ENCODE results near the gene SNX32.
"Not testable (repeated sequence)": the region's sequence is repeated elsewhere in the genome, so short reads cannot be mapped to it uniquely, and the experiment has no call there.

The SNX32 gene

GRCh38 chr11:65829459-65829858 is 4.3 kb upstream of the SNX32 start:
- ATAC-seq (no peak), DNase-seq (no peak)

GRCh38 chr11:65832231-65832630 is 1.5 kb upstream of the SNX32 start:
- DNase-seq, ATAC-seq: not testable (repeated sequence)

- ATAC-seq (no peak), DNase-seq (no peak)
These were observed 439 bp downstream of the SNX32 start for GRCh38 chr11:65834202-65834601.

- DNase-seq (no peak), ATAC-seq (no peak)
These were observed 8.4 kb downstream of the SNX32 start for GRCh38 chr11:65842144-65842543.

- no peak for DNase-seq
- no peak for ATAC-seq
These were observed 10.0 kb downstream of the SNX32 start for GRCh38 chr11:65843811-65844210.

GRCh38 chr11:65844231-65844872 is 10.6 kb downstream of the SNX32 start:
- no peak for ATAC-seq
- no peak for DNase-seq

- ATAC-seq, result no peak
- DNase-seq, result no peak
These were observed 14.0 kb downstream of the SNX32 start for GRCh38 chr11:65847746-65848145.

GRCh38 chr11:65848693-65849092 is 14.9 kb downstream of the SNX32 start:
- not testable (repeated sequence) for DNase-seq, ATAC-seq

- ATAC-seq (no peak), DNase-seq (peak; percentile 4)
These were observed 15.6 kb downstream of the SNX32 start for GRCh38 chr11:65849366-65849765.

GRCh38 chr11:65849771-65850216 is 16.0 kb downstream of the SNX32 start:
- ATAC-seq (no peak), DNase-seq (no peak)

- no peak for ATAC-seq
- DNase-seq, result peak; percentile 5
These were observed 16.7 kb downstream of the SNX32 start for GRCh38 chr11:65850217-65851082.

GRCh38 chr11:65851083-65851579 is 17.4 kb downstream of the SNX32 start:
- peak; percentile 54 for DNase-seq
- ATAC-seq, result peak; percentile 24

- DNase-seq, result peak; percentile 10
- no peak for ATAC-seq
These were observed 18.2 kb downstream of the SNX32 start for GRCh38 chr11:65851811-65852507.

GRCh38 chr11:65852508-65853245 is 18.9 kb downstream of the SNX32 start:
- DNase-seq, result peak; percentile 14
- no peak for ATAC-seq

GRCh38 chr11:65853246-65853979 is 19.6 kb downstream of the SNX32 start:
- DNase-seq (peak; percentile 14), ATAC-seq (no peak)

- DNase-seq, result peak; percentile 4
- ATAC-seq, result no peak
These were observed 20.4 kb downstream of the SNX32 start for GRCh38 chr11:65854161-65854592.

- no peak for ATAC-seq
- no peak for DNase-seq
These were observed 21.4 kb downstream of the SNX32 start for GRCh38 chr11:65854852-65855837.

- ATAC-seq (no peak), DNase-seq (peak; percentile 5)
These were observed 22.2 kb downstream of the SNX32 start for GRCh38 chr11:65855927-65856363.

GRCh38 chr11:65856689-65857499 is 23.1 kb downstream of the SNX32 start:
- DNase-seq (peak; percentile 86), ATAC-seq (peak; percentile 3)
